SIG-M5 (cell line): ENCODE data around the gene QSOX2.

Experiments used
- DNase-seq: peaks from one replicate; lab custom pipeline; 2025; lab: John Stamatoyannopoulos, UW

Gene QSOX2

GRCh38 chr9:136222906-136223285 lies 22.7 kb downstream of the QSOX2 start:
- no peak for DNase-seq

GRCh38 chr9:136222166-136222905 lies 23.3 kb downstream of the QSOX2 start:
- DNase-seq: no peak

GRCh38 chr9:136220017-136220729 lies 25.4 kb downstream of the QSOX2 start:
- no peak for DNase-seq

GRCh38 chr9:136219276-136219675 lies 26.3 kb downstream of the QSOX2 start:
- no peak for DNase-seq

- no peak for DNase-seq
These were observed 26.9 kb downstream of the QSOX2 start for GRCh38 chr9:136218673-136219072.

GRCh38 chr9:136218271-136218670 lies 27.3 kb downstream of the QSOX2 start:
- no peak for DNase-seq

- no peak for DNase-seq
These were observed 28.9 kb downstream of the QSOX2 start for GRCh38 chr9:136216541-136217244.

- DNase-seq: no peak
These were observed 31.9 kb downstream of the QSOX2 start for GRCh38 chr9:136213733-136214132.

- DNase-seq: no peak
These were observed 33.2 kb downstream of the QSOX2 start for GRCh38 chr9:136212345-136212950.

GRCh38 chr9:136211441-136212344 lies 33.9 kb downstream of the QSOX2 start:
- DNase-seq: no peak

- no peak for DNase-seq
These were observed 34.6 kb downstream of the QSOX2 start for GRCh38 chr9:136211006-136211405.

- no peak for DNase-seq
These were observed 35.3 kb downstream of the QSOX2 start for GRCh38 chr9:136210276-136210675.

GRCh38 chr9:136209786-136210185 lies 35.8 kb downstream of the QSOX2 start:
- DNase-seq: no peak

GRCh38 chr9:136209232-136209631 lies 36.4 kb downstream of the QSOX2 start:
- DNase-seq: no peak

- no peak for DNase-seq
These were observed 36.9 kb downstream of the QSOX2 start for GRCh38 chr9:136208675-136209074.

GRCh38 chr9:136207616-136208015 lies 38.0 kb downstream of the QSOX2 start:
- DNase-seq: no peak

GRCh38 chr9:136206602-136207275 lies 38.9 kb downstream of the QSOX2 start:
- no peak for DNase-seq

GRCh38 chr9:136205707-136205992 lies 40.0 kb downstream of the QSOX2 start:
- no peak for DNase-seq

- DNase-seq: no peak
These were observed 40.5 kb downstream of the QSOX2 start, which contains the start of gene LHX3 for GRCh38 chr9:136204838-136205706. TSS of gene LHX3 (minus strand) at chr9:136205128. CDS start at chr9:136205012, 116 bp downstream.
